Esophagus squamous epithelium (tissue), 4 donors: ENCODE results near the gene SFMBT2.

Experiments used
- POLR2A ChIP-seq, 4 donors: fragments of 450-650 bp; IDR thresholded peaks; one replicate each; pipeline ENCODE4 v1.6.1; 2017; ENCODE audit warnings: antibody characterized with exemption in 4 of 4, mild to moderate bottlenecking in 4 of 4, moderate library complexity in 3 of 4
- TF ChIP-seq, protein P1 (sequence below), 6 experiments: fragments of 450-650 bp in 4 of 6; fragments of 200-600 bp in 2 of 6; sonication (generic) in 2 of 6; IDR thresholded peaks; one replicate each; pipeline ENCODE4 v1.5.1; 2016 to 2019; ENCODE audit warnings: antibody characterized with exemption in 6 of 6, mild to moderate bottlenecking in 4 of 6, moderate library complexity in 4 of 6

DNA sequence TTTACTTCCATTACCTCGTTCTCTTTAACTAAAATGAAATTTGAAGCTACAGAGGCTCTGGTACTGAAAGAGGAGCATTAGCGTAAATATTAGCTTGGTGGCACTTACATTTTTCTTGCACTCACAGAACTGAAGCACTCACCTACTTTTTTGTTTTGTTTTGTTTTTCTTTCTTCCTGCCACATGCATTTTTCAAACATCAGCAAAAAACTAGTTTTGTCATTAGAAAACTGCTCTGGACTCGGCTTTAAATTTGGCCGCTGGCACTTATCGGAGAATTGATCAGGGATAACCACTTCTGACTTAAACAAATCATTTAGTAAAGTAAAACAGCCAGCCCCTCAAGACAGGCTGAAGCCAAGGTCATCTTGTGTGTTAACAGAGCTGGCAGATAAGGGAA, 216.3 kb downstream of the SFMBT2 start:
- TF ChIP-seq, protein P1, sequence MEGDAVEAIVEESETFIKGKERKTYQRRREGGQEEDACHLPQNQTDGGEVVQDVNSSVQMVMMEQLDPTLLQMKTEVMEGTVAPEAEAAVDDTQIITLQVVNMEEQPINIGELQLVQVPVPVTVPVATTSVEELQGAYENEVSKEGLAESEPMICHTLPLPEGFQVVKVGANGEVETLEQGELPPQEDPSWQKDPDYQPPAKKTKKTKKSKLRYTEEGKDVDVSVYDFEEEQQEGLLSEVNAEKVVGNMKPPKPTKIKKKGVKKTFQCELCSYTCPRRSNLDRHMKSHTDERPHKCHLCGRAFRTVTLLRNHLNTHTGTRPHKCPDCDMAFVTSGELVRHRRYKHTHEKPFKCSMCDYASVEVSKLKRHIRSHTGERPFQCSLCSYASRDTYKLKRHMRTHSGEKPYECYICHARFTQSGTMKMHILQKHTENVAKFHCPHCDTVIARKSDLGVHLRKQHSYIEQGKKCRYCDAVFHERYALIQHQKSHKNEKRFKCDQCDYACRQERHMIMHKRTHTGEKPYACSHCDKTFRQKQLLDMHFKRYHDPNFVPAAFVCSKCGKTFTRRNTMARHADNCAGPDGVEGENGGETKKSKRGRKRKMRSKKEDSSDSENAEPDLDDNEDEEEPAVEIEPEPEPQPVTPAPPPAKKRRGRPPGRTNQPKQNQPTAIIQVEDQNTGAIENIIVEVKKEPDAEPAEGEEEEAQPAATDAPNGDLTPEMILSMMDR (IDR thresholded peaks at IDR 0.05): no peak
- TF ChIP-seq POLR2A (IDR thresholded peaks at IDR 0.05): no peak
